ENCODE data around the gene LIPC. TPM values are rescaled to one million over a fixed set of nuclear protein-coding genes. Genes with fewer than 3 reads are reported as not detected.
A peak's percentile ranks its signal among the peaks of the same experiment; 100 is the strongest.

The LIPC gene
- total RNA-seq, 4 donors from 2014 or later: 0.48 to 8.2 (median 2.6) TPM; not detected in 1

GRCh38 chr15:58459045-58459444 lies 27.3 kb downstream of the LIPC start:
- DNase-seq: no peak
- H3K9me3 ChIP-seq: no peaks in the 10 kb centered on the region
- no peaks in the 10 kb centered on the region for H3K27me3 ChIP-seq
- in situ Hi-C loops (cut with MboI; ENCODE audit: low pct_ligation_motif_present in 1 of 4, low pct_unique_long_range_greater_than_20kb in 1 of 4, low sequenced_read_pairs in 3 of 4) (no loop called here), intact Hi-C loops (cut with DNase I; ENCODE audit: low total_unique reads) (no loop called here)
- TF ChIP-seq POLR2A (IDR thresholded peaks at IDR 0.05) (no peak), CTCF (IDR thresholded peaks at IDR 0.05) (no peak), EP300 (IDR thresholded peaks at IDR 0.05; ENCODE audit: low read depth) (no peak)
- peaks cover 8 to 52% (median 32%) of the 10 kb centered on the region in 4 donors for H3K4me1 ChIP-seq
- no peaks in the 10 kb centered on the region for H3K36me3 ChIP-seq
- WGBS, 2 donors (ENCODE audit: low coverage in 1 of 2): 33 to 52% methylated on average over 1 to 2 of the region's 2 CpGs
- peak overlapping the region in 3 of 4 donors; percentile 64 to 66 (median 66) for H3K27ac ChIP-seq
- H3K4me3 ChIP-seq: no peak overlapping the region

- H3K4me1 ChIP-seq: peaks cover 8 to 52% (median 32%) of the 10 kb centered on the region in 4 donors
- 5 to 40% methylated on average over 4 to 10 of the region's 10 CpGs for WGBS, 2 donors (ENCODE audit: low coverage in 1 of 2)
- H3K36me3 ChIP-seq: no peaks in the 10 kb centered on the region
- peak; percentile 10 to 51 (median 15) for TF ChIP-seq POLR2AphosphoS5 (IDR thresholded peaks at IDR 0.05)
- TF ChIP-seq EP300 (IDR thresholded peaks at IDR 0.05; ENCODE audit: low read depth): no peak
- peak; percentile 55 for DNase-seq
- intact Hi-C loops (cut with DNase I; ENCODE audit: low total_unique reads): no loop called here
- no peaks in the 10 kb centered on the region for H3K27me3 ChIP-seq
- H3K4me3 ChIP-seq: no peak overlapping the region
- H3K27ac ChIP-seq: peak overlapping the region; percentile 37 to 66 (median 65)
- no peaks in the 10 kb centered on the region for H3K9me3 ChIP-seq
- in situ Hi-C loops (cut with MboI; ENCODE audit: low pct_ligation_motif_present in 1 of 4, low pct_unique_long_range_greater_than_20kb in 1 of 4, low sequenced_read_pairs in 3 of 4): no loop called here
Measured at GRCh38 chr15:58459560-58459959, 27.8 kb downstream of the LIPC start.

GRCh38 chr15:58460116-58460790 lies 28.5 kb downstream of the LIPC start:
- H3K9me3 ChIP-seq: no peaks in the 10 kb centered on the region
- H3K4me3 ChIP-seq: no peak overlapping the region
- TF ChIP-seq POLR2AphosphoS5 (IDR thresholded peaks at IDR 0.05) (no peak), CTCF (IDR thresholded peaks at IDR 0.05) (no peak), POLR2A (IDR thresholded peaks at IDR 0.05) (no peak), EP300 (IDR thresholded peaks at IDR 0.05; ENCODE audit: low read depth) (no peak)
- peaks cover 8 to 52% (median 32%) of the 10 kb centered on the region in 4 donors for H3K4me1 ChIP-seq
- DNase-seq: no peak
- no peaks in the 10 kb centered on the region for H3K36me3 ChIP-seq
- H3K27me3 ChIP-seq: no peaks in the 10 kb centered on the region
- intact Hi-C loops (cut with DNase I; ENCODE audit: low total_unique reads): no loop called here
- H3K27ac ChIP-seq: peak overlapping the region; percentile 37 to 66 (median 65)
- in situ Hi-C loops (cut with MboI; ENCODE audit: low pct_ligation_motif_present in 1 of 4, low pct_unique_long_range_greater_than_20kb in 1 of 4, low sequenced_read_pairs in 3 of 4): no loop called here
- WGBS, 2 donors (ENCODE audit: low coverage in 1 of 2): 87 to 89% methylated on average over 8 to 10 of the region's 10 CpGs

- intact Hi-C loops (cut with DNase I; ENCODE audit: low total_unique reads) (no loop called here), in situ Hi-C loops (cut with MboI; ENCODE audit: low pct_ligation_motif_present in 1 of 4, low pct_unique_long_range_greater_than_20kb in 1 of 4, low sequenced_read_pairs in 3 of 4) (no loop called here)
Measured at GRCh38 chr15:58460872-58461271, 29.1 kb downstream of the LIPC start.

More at GRCh38 chr15:58460872-58461271, 29.1 kb downstream of the LIPC start:
- Histone ChIP-seq H3K27me3 (no peaks in the 10 kb centered on the region), H3K27ac (peak overlapping the region in 3 of 4 donors; percentile 64 to 66 (median 66)), H3K36me3 (no peaks in the 10 kb centered on the region), H3K4me3 (no peak overlapping the region), H3K9me3 (no peaks in the 10 kb centered on the region), H3K4me1 (peaks cover 8 to 52% (median 32%) of the 10 kb centered on the region in 4 donors)
- TF ChIP-seq EP300 (IDR thresholded peaks at IDR 0.05; ENCODE audit: low read depth) (no peak), POLR2A (IDR thresholded peaks at IDR 0.05) (no peak), POLR2AphosphoS5 (IDR thresholded peaks at IDR 0.05) (no peak), CTCF (IDR thresholded peaks at IDR 0.05) (no peak)
- WGBS, 2 donors (ENCODE audit: low coverage in 1 of 2): 67 to 81% methylated on average over 2 to 3 of the region's 3 CpGs
- no peak for DNase-seq
